Upper lobe of left lung (tissue), 6 donors: Measurements from ENCODE around the gene COL9A3. TPM values are rescaled to one million over a fixed set of nuclear protein-coding genes. Genes with fewer than 3 reads are reported as not detected.

Source experiments
- ATAC-seq, 2 donors: fragments of 200-7000 bp; cut with Tn5 transposase; one replicate each; pipeline ENCODE4 v1.9.1; 2022; ENCODE audit warnings: mild to moderate bottlenecking in 2 of 2, moderate library complexity in 2 of 2; ENCODE audit not compliant: low FRiP score in 2 of 2
- DNase-seq, 2 donors: peaks; one replicate each; pipeline ENCODE4 v3.0.0-alpha.2; 2019 to 2020
- H3K27ac ChIP-seq, 4 donors: fragments of 200-600 bp; sonication (generic); one replicate each; pipeline ENCODE4 v1.5.1; 2016 to 2019
- H3K27me3 ChIP-seq, 4 donors: fragments of 200-600 bp; sonication (generic); one replicate each; pipeline ENCODE4 v1.5.1; 2017 to 2019
- H3K36me3 ChIP-seq, 4 donors: fragments of 200-600 bp; sonication (generic); one replicate each; pipeline ENCODE4 v1.5.1; 2016 to 2019
- H3K4me1 ChIP-seq, 4 donors: fragments of 200-600 bp; sonication (generic); one replicate each; pipeline ENCODE4 v1.5.1; 2018 to 2019
- H3K4me3 ChIP-seq, 4 donors: fragments of 200-600 bp; sonication (generic); one replicate each; pipeline ENCODE4 v1.5.1; 2017 to 2019; ENCODE audit warnings: mild to moderate bottlenecking in 2 of 4, moderate library complexity in 1 of 4
- H3K9me3 ChIP-seq, 4 donors: fragments of 200-600 bp; sonication (generic); one replicate each; pipeline ENCODE4 v1.5.1; 2018 to 2019
- CTCF ChIP-seq, 6 experiments: fragments of 450-650 bp in 4 of 6; fragments of 200-600 bp in 2 of 6; sonication (generic) in 2 of 6; IDR thresholded peaks; one replicate each; pipeline ENCODE4 v1.5.1; 2016 to 2019; ENCODE audit warnings: antibody characterized with exemption in 6 of 6
- EP300 ChIP-seq, 4 donors: sonication (generic); formaldehyde crosslinking; IDR thresholded peaks; one replicate each; pipeline ENCODE4 v1.5.1; 2017; ENCODE audit warnings: antibody characterized with exemption in 4 of 4, control low read depth in 2 of 4
- POLR2A ChIP-seq, 4 donors: fragments of 450-650 bp; IDR thresholded peaks; one replicate each; pipeline ENCODE4 v1.5.1; 2016 to 2017; ENCODE audit warnings: antibody characterized with exemption in 4 of 4, mild to moderate bottlenecking in 2 of 4
- POLR2AphosphoS5 ChIP-seq, 2 donors: sonication (generic); formaldehyde crosslinking; IDR thresholded peaks; one replicate each; pipeline ENCODE4 v1.5.1; 2017; ENCODE audit warnings: antibody characterized with exemption in 2 of 2
- WGBS, 2 donors: methylation state at CpG; one replicate each; pipeline ENCODE4 v1.1.5; 2017 to 2018; 5-methylcytosine and 5-hydroxymethylcytosine counted together
- total RNA-seq, 6 donors: library from RNA; depleted of rRNA in 4 of 6; stranded (reverse); fragments of >200 nt in 4 of 6; gene quantifications; one replicate each; pipeline versions ENCODE4 v1.1.0 to v1.2.1, GENCODE V29; 2016 to 2021
- donor health status: DM: no; HTN: no; CAD: no; lungs with moderate emphysema.
- donor health status: DM: no; HTN: yes; CAD: no; lungs with severe emphysema.

The COL9A3 gene
- total RNA-seq, 6 donors from 2014 or later: 0.57 to 8.4 (median 2.1) TPM; not detected in 1

DNA sequence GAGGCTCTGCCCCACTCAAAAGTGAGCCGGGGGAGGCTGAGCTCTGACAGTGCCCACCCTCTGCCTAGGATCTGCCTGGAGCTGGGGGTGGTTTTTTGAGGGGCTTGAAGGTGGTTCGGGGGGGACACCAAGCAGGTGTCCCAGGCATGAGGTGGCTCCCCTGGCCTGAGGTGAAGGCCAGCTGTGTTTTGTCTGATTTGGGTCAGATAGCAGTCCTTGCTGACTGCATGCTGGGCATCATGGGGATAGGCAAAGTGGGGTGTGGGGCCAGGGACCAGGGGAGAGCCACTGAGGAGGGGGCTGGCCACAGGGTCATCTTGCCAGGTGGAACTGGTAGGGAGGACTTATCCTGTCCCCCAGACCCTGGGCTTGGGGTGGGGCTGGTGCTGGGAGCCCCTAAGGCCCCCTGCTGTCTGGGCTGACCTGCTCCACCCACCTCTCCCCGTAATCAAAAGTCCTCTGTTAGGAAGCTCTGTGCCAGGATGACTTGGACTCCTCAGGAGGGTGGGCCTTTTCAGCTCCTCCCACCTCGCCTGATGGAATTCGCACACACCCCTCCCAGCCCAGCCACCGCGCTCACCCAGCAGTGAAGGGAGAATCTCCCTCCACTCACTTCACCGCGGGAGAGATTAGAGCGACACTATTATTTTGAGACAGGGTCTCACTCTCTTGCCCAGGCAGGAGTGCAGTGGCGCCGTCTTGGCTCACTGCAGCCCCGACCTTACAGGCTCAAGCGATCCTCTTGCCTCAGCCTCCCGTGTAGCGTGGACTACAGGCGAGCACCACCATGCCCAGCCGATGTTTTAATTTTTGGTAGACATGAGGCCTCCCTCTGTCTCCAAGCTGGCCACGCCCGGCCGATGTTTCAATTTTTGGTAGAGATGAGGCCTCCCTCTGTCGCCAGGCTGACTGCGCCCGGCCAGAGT is 1.5 kb upstream of the COL9A3 start:
- TF ChIP-seq POLR2A (IDR thresholded peaks at IDR 0.05) (no peak), POLR2AphosphoS5 (IDR thresholded peaks at IDR 0.05) (no peak), EP300 (IDR thresholded peaks at IDR 0.05) (no peak), CTCF (IDR thresholded peaks at IDR 0.05) (no peak)
- Histone ChIP-seq H3K4me1 (peaks cover 33 to 60% (median 40%) of the 10 kb centered on the region in 4 donors), H3K4me3 (no peak overlapping the region), H3K27me3 (peaks cover 0 to 46% (median 33%) of the 10 kb centered on the region in 4 donors), H3K9me3 (no peaks in the 10 kb centered on the region), H3K36me3 (peaks cover 24 to 39% (median 36%) of the 10 kb centered on the region in 4 donors), H3K27ac (no peak overlapping the region)
- peak in 1 of 2 donors; percentile 29 for ATAC-seq
- WGBS, 2 donors: 24 to 32% methylated on average over 21 of the region's 24 CpGs
- DNase-seq: peak in 1 of 2 donors; percentile 50

DNA sequence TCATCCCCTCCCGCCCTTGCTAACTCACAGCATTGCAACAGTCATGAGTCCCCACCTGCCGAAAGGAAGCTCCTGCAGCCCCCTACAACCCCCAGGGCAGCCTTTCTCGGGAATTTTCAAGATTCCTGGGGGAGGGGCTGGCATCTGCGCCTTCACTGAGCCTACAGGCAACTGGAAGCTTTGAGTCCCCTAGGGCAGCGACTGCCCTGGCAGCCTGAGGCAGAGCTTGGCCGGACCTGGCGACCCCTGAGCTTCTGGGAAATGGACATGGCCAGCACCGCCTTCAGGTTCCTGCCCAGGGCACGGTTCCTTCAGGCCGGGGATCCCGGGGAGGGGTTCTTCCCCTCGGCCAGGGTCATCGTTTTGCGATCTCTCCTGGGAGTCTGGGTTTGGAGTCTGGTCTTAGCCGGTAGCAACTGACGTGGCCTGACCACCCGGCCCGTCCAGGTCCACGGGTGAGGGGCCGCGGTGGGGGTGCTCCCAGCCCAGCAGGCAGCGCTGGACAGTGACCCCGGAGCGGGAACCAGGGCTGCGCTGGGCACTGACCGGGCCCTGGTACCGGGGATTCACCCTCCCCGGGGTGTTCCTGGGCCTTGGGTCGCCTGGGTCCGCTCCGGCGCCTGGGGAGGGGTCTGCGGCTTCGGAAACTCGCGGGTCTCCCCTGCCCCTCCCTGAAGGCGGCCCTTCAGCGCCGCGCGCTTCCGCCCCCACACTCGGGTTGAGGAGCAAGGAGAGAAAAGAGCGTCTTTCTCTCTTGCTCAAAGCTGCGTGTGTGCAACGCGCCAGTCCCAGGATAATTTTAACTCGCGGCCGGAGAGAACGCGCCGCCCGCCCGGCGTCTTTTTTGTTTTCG is 593 bp upstream of the COL9A3 start:
- Histone ChIP-seq H3K27ac (no peak overlapping the region), H3K9me3 (no peaks in the 10 kb centered on the region), H3K4me3 (peak overlapping the region in 3 of 4 donors; percentile 27 to 29 (median 28)), H3K4me1 (peaks cover 33 to 60% (median 40%) of the 10 kb centered on the region in 4 donors), H3K27me3 (peaks cover 0 to 46% (median 33%) of the 10 kb centered on the region in 4 donors), H3K36me3 (peaks cover 17 to 30% (median 26%) of the 10 kb centered on the region in 4 donors)
- DNase-seq (peak in 1 of 2 donors; percentile 85), ATAC-seq (no peak)
- 3 to 11% methylated on average over 4 to 41 of the region's 57 CpGs for WGBS, 2 donors
- TF ChIP-seq CTCF (IDR thresholded peaks at IDR 0.05) (no peak), EP300 (IDR thresholded peaks at IDR 0.05) (no peak), POLR2A (IDR thresholded peaks at IDR 0.05) (no peak), POLR2AphosphoS5 (IDR thresholded peaks at IDR 0.05) (no peak)

DNA sequence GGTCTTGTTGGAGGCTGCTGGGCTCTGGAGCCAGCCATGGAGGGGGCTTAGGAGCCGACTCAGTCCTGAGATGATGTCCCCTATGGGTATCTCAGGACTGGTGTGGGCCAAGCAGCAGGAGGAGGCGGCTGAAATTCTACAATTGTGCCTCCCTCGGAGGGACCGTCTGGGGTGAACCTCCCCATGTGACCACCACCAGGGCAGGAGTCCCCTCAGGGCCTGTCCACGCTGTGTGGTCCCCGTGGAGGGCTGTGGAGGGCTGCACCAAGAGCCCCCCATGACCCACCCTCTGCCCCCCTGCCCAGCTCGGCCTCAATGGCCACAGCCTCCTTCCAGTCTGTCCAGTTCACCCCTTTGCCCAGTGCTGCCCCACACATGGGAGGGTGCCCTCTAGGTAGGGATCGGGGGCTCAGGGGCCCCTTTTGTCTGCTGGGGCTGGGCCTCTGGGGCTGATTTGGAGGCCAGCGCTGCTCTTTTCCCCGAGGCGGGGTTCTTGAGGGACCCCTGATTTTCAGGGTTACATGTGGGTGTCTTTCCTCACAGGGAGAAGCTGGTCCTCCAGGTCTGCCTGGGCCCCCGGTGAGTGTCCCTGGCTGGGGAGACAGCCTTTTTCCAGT is 1.2 kb downstream of the COL9A3 start:
- Histone ChIP-seq H3K36me3 (peaks cover 0 to 11% (median 8%) of the 10 kb centered on the region in 4 donors), H3K27ac (no peak overlapping the region), H3K9me3 (no peaks in the 10 kb centered on the region), H3K27me3 (peaks cover 0 to 46% (median 33%) of the 10 kb centered on the region in 4 donors), H3K4me1 (peaks cover 33 to 60% (median 40%) of the 10 kb centered on the region in 4 donors), H3K4me3 (no peak overlapping the region)
- TF ChIP-seq POLR2AphosphoS5 (IDR thresholded peaks at IDR 0.05) (no peak), POLR2A (IDR thresholded peaks at IDR 0.05) (no peak), EP300 (IDR thresholded peaks at IDR 0.05) (no peak), CTCF (IDR thresholded peaks at IDR 0.05) (no peak)
- DNase-seq (peak in 1 of 2 donors; percentile 48), ATAC-seq (no peak)
- WGBS, 2 donors: 58 to 60% methylated on average over 6 to 7 of the region's 12 CpGs

GRCh38 chr20:62818592-62819493 is 2.0 kb downstream of the COL9A3 start:
- H3K27ac ChIP-seq: no peak overlapping the region
- no peak overlapping the region for H3K4me3 ChIP-seq
- WGBS, 2 donors: 9 to 17% methylated on average over 7 to 19 of the region's 25 CpGs
- H3K9me3 ChIP-seq: no peaks in the 10 kb centered on the region
- TF ChIP-seq POLR2A (IDR thresholded peaks at IDR 0.05): no peak
- TF ChIP-seq EP300 (IDR thresholded peaks at IDR 0.05): no peak
- TF ChIP-seq POLR2AphosphoS5 (IDR thresholded peaks at IDR 0.05): no peak
- TF ChIP-seq CTCF (IDR thresholded peaks at IDR 0.05): no peak
- no peak for ATAC-seq
- DNase-seq: peak in 1 of 2 donors; percentile 82
- H3K36me3 ChIP-seq: peaks cover 0 to 4% (median 3%) of the 10 kb centered on the region in 4 donors
- peaks cover 33 to 61% (median 40%) of the 10 kb centered on the region in 4 donors for H3K4me1 ChIP-seq
- H3K27me3 ChIP-seq: peaks cover 0 to 46% (median 33%) of the 10 kb centered on the region in 4 donors
